ENCODE measurements around the gene ZNF726.
"Not testable (repeated sequence)": the region's sequence is repeated elsewhere in the genome, so short reads cannot be mapped to it uniquely, and the experiment has no call there.

The ZNF726 gene

GRCh38 chr19:23943411-23943810, 28.7 kb downstream of the ZNF726 start:
- no peak for DNase-seq (ENCODE audit: low read depth)

DNA sequence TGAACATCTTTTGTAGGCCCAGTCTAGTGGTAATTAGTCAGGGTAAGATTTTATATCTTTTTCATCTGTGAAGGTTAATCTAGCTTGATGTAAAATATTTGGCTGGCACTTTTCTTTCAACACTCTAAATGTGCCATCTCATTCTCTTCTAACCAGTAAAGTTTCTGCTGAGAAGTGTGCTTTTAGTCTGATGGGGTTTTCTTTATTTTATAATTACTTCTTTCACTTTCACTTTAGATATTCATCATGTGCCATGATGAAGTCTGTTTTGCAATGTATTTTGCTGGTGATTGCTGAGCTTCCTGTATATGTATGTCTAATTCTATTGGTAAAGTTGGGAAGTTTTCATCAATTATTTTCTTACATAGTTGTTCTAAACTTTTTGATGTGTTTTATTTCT, 31.9 kb downstream of the ZNF726 start:
- DNase-seq (ENCODE audit: low read depth) = no peak

DNA sequence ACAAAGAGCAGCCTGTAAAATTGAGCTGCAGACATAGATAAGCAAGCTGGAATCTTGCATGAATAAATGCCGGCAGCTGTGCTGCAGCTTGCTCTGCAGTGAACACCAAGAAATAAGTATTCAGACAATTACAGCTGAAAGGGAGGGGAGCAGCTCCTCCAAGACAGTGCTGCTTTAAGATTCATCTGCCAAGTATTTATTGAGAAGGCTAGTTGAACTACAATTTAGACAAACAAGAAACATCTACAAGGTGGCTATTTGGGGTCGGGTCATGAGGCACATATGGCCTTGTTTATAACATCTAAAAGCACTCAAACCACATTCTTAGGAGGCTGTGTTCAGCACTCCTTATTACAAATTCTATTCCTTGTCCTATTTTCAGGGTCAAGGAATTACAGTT, 34.9 kb downstream of the ZNF726 start:
- no peak for DNase-seq (ENCODE audit: low read depth)

GRCh38 chr19:23956051-23956450, 41.4 kb downstream of the ZNF726 start:
- peak; percentile 1 for DNase-seq (ENCODE audit: low read depth)

GRCh38 chr19:23957660-23958281, 43.1 kb downstream of the ZNF726 start:
- DNase-seq (ENCODE audit: low read depth) = peak; percentile 86

GRCh38 chr19:23963396-23963795, 48.7 kb downstream of the ZNF726 start:
- DNase-seq (ENCODE audit: low read depth) = not testable (repeated sequence)

GRCh38 chr19:23963881-23964280, 49.2 kb downstream of the ZNF726 start:
- DNase-seq (ENCODE audit: low read depth) = not testable (repeated sequence)

- DNase-seq (ENCODE audit: low read depth) = not testable (repeated sequence)
Measured at GRCh38 chr19:23964334-23964733, 49.6 kb downstream of the ZNF726 start.

DNA sequence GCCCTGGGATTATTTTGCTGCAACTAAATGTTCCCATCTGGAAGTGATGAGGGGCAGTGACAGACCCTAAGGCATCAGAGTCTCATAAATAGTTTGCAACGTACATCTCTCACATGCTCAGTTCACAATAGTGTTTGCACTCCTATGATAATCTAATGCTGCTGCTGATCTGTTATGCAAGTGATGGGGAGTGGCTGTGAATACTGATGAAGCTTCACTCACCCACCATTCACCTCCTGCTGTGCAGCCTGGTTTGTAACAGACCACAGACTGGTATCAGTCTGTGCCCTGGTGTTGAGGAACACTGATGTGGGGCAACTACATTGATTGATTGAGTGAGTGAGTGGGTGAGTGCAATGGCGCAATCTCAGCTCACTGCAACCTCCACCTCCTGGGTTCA, 54.9 kb downstream of the ZNF726 start:
- DNase-seq (ENCODE audit: low read depth) = no peak

- no peak for DNase-seq (ENCODE audit: low read depth)
Measured at GRCh38 chr19:23971598-23971997, 56.9 kb downstream of the ZNF726 start.

GRCh38 chr19:23972161-23972560, 57.5 kb downstream of the ZNF726 start:
- no peak for DNase-seq (ENCODE audit: low read depth)

DNA sequence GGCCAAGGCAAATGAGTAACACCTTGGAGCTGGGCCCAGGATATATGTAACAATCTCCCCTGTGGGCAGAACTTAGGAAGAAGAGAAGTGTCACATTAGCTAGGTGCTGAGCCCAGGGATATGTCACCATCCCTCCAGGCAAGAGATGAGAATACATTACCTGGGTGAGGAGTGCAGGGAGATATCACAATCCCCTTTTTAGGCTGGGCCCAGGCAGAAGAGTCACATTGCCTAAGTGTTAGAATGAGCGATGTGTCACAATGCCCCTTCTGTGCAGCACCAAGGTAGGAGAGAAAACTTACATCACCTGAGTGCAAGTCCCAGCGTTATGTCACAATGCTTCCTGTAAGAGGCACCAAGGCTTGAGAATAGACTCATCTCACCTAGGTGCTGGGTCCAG, 60.3 kb downstream of the ZNF726 start:
- DNase-seq (ENCODE audit: low read depth) = no peak

DNA sequence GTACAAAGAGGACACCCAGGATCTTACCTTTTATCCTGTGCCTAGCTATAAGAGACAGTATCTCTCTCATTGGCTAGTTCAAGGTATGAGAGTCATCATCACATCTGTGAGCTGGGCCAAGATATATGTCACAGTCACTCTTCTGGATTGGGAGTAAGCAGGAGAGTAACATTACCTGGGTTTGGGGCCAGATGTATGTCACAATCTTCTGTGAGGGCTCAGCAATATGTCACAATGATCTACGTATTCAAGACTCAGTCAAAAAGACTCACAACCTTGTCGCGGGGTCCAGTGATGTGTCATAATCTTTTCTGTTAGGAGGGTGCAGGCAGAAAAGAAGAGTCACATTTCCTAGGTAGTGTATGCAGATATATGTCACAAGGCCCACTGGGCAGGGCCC, 61.9 kb downstream of the ZNF726 start:
- not testable (repeated sequence) for DNase-seq (ENCODE audit: low read depth)

DNA sequence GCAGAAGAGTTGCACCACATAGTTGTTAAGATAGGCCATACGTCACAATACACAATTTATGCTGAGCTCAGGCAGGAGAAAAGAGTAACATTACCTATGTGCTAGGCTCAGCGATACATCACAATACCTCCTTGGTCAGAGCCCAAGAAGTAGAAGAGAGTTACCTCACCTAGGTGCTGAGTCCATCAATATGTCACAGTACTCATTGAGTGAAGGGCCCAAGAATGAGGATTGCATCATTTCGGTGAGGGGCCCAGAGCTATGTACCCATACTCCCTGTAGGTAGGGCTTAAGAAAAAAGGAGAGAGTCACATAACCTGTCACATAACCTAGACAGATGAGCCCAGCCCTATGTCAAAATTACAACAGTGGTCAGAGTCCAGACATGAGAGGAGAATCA, 62.6 kb downstream of the ZNF726 start:
- DNase-seq (ENCODE audit: low read depth) = not testable (repeated sequence)

DNA sequence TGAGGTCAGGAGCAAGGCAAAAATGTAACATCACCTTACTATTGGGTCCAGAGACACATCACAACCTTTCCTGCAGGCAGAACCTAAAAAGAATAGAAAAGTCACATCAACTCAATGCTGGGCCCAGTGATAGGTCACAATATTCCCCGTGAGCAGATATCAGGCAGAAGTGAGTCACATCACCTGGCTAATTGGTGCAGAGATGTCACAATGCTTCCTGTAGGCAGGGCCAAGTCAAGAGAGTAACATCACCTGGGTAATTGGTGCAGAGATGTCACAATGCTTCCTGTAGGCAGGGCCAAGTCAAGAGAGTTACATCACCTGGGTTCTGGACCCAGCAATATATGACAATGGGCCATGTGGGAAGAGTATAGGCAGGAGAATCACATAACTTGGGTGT, 63.4 kb downstream of the ZNF726 start:
- DNase-seq (ENCODE audit: low read depth) = no peak

DNA sequence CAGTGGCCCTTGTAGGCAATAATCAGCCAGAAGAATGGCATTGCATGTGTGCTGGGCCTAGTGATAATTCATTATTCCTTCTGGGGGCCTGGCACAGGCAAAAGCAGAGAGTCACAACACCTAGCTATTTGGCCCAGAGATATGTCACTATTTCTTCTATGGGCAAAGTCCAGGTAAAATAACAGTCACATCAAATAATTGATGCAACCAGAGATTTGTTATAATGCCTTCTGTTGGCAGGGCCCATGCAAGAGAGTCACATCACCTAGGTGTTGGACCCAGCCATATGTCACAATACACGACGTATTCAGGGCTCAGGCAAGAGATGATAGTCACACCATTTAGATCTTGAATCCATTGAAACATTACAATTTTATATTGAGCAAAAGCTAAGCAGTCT, 66.1 kb downstream of the ZNF726 start:
- DNase-seq (ENCODE audit: low read depth) = no peak

DNA sequence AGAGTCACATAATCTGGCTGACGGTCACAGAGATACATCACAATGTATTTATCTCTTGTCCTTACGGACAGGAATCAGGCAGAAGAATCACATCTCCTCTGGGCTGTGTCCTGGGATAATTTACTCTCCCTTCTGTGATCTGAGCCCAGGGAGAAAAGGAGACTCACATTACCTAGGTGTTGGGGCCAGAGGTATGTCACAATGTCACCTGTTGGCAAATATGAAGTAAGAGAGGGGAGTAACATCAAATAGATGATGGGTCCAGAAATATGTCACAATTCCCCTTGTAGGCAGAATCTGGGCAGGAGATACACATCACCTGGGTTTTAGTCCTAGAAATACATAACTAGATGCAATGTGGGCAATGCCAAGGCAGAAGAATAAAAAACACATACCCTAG, 67.2 kb downstream of the ZNF726 start:
- DNase-seq (ENCODE audit: low read depth) = no peak

DNA sequence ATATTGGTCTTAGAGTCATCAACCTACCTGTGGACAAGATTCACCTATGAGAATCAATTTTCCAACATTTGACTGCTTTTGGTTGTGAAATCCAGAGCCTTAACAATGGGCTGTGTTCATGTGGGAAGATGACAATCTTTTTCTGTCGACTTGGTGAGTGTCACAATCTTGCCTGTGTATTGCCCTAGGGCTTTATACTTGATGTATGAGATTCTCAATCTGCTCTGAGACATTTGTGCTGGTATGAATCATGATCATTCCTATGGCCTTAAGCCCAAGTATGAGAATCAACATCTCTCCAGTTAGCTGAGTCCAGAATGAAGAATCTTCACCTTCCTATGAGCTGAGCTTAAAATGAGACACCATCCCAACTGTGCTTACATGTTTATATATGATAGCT, 68.7 kb downstream of the ZNF726 start:
- DNase-seq (ENCODE audit: low read depth) = peak; percentile 0
